GM19438 (cell line): ENCODE data around the gene ZDHHC14.
"Not testable (repeated sequence)": the region's sequence is repeated elsewhere in the genome, so short reads cannot be mapped to it uniquely, and the experiment has no call there.

ENCODE experiments used
- ATAC-seq: cut with Tn5 transposase; IDR thresholded peaks from one replicate; pipeline ENCODE4 v1.9.1; 2021; ENCODE audit warnings: low read depth; ENCODE audit not compliant: unreplicated experiment

ZDHHC14 gene

GRCh38 chr6:157380779-157381561 is at the start of gene ZDHHC14:
TSS of gene ZDHHC14 (plus strand) at chr6:157381190.
- ATAC-seq: peak; percentile 69

- no peak for ATAC-seq
These were observed 48.2 kb upstream of the ZDHHC14 start for GRCh38 chr6:157332813-157333212.

GRCh38 chr6:157333537-157333936 is 47.5 kb upstream of the ZDHHC14 start:
- no peak for ATAC-seq

GRCh38 chr6:157333956-157334355 is 47.0 kb upstream of the ZDHHC14 start:
- no peak for ATAC-seq

GRCh38 chr6:157335829-157336228 is 45.2 kb upstream of the ZDHHC14 start:
- no peak for ATAC-seq

- ATAC-seq: not testable (repeated sequence)
These were observed 43.7 kb upstream of the ZDHHC14 start for GRCh38 chr6:157337276-157337675.

- no peak for ATAC-seq
These were observed 43.2 kb upstream of the ZDHHC14 start for GRCh38 chr6:157337751-157338150.

- no peak for ATAC-seq
These were observed 41.6 kb upstream of the ZDHHC14 start for GRCh38 chr6:157339432-157339831.

GRCh38 chr6:157343732-157344131 is 37.3 kb upstream of the ZDHHC14 start:
- ATAC-seq: no peak

- ATAC-seq: no peak
These were observed 34.6 kb upstream of the ZDHHC14 start for GRCh38 chr6:157346373-157346772.

GRCh38 chr6:157358287-157358686 is 22.7 kb upstream of the ZDHHC14 start:
- ATAC-seq: no peak

- no peak for ATAC-seq
These were observed 19.1 kb upstream of the ZDHHC14 start for GRCh38 chr6:157361886-157362285.

GRCh38 chr6:157364705-157365104 is 16.3 kb upstream of the ZDHHC14 start:
- ATAC-seq: no peak

- no peak for ATAC-seq
These were observed 14.3 kb upstream of the ZDHHC14 start for GRCh38 chr6:157366648-157367047.

- no peak for ATAC-seq
These were observed 12.5 kb upstream of the ZDHHC14 start for GRCh38 chr6:157368359-157369049.

- ATAC-seq: no peak
These were observed 10.2 kb upstream of the ZDHHC14 start for GRCh38 chr6:157370755-157371154.

GRCh38 chr6:157372501-157373280 is 8.3 kb upstream of the ZDHHC14 start:
- ATAC-seq: no peak

GRCh38 chr6:157374889-157375443 is 6.0 kb upstream of the ZDHHC14 start:
- ATAC-seq: no peak

- ATAC-seq: no peak
These were observed 4.7 kb upstream of the ZDHHC14 start for GRCh38 chr6:157376241-157376640.

GRCh38 chr6:157376706-157377230 is 4.2 kb upstream of the ZDHHC14 start:
- no peak for ATAC-seq
